Uterus (tissue), 4 donors: Measurements from ENCODE around the gene CDKAL1. TPM values are rescaled to one million over a fixed set of nuclear protein-coding genes. Genes with fewer than 3 reads are reported as not detected.
A peak's percentile ranks its signal among the peaks of the same experiment; 100 is the strongest.

Source experiments
- DNase-seq, 2 donors: peaks; one replicate each; pipeline ENCODE4 v3.0.0-alpha.2; 2019 to 2020
- H3K27ac ChIP-seq, 2 donors: fragments of 200-600 bp; sonication (generic); 1 replicate in 1 of 2; 2 replicates in 1 of 2; pipeline ENCODE4 v1.5.1; 2016 to 2018
- H3K27me3 ChIP-seq, 2 donors: fragments of 200-600 bp; sonication (generic); one replicate each; pipeline ENCODE4 v1.5.1; 2018 to 2019; ENCODE audit warnings: control low read depth in 1 of 2
- H3K36me3 ChIP-seq, 2 donors: fragments of 200-600 bp; sonication (generic); one replicate each; pipeline ENCODE4 v1.5.1; 2019; ENCODE audit warnings: control low read depth in 1 of 2
- H3K4me1 ChIP-seq, 2 donors: fragments of 200-600 bp; sonication (generic); one replicate each; pipeline ENCODE4 v1.5.1; 2018 to 2019; ENCODE audit warnings: control low read depth in 1 of 2
- H3K4me3 ChIP-seq, 2 donors: fragments of 200-600 bp; sonication (generic); 1 replicate in 1 of 2; 2 replicates in 1 of 2; pipeline ENCODE4 v1.5.1; 2018 to 2019; ENCODE audit warnings: mild to moderate bottlenecking in 1 of 2
- H3K9me3 ChIP-seq, 2 donors: fragments of 200-600 bp; sonication (generic); one replicate each; pipeline ENCODE4 v1.5.1; 2019; ENCODE audit warnings: control low read depth in 1 of 2
- POLR2A ChIP-seq, 2 donors: fragments of 450-650 bp; IDR thresholded peaks; one replicate each; pipeline ENCODE4 v1.6.1; 2016; ENCODE audit warnings: antibody characterized with exemption in 2 of 2, mild to moderate bottlenecking in 1 of 2, moderate library complexity in 1 of 2
- intact Hi-C: fragments of 100-400 bp; cut with DNase I; formaldehyde crosslinking; loops from one replicate; pipeline ENCODE4 v1.15.1; 2023; ENCODE audit warnings: low total_unique reads
- total RNA-seq, 4 donors: library from RNA; depleted of rRNA in 3 of 4; stranded (reverse); fragments of >200 nt in 3 of 4; gene quantifications; one replicate each; pipeline versions ENCODE4 v1.1.0 to v1.2.4, GENCODE V29; 2014 to 2023
- TF ChIP-seq, protein P1 (sequence below), 4 experiments: fragments of 200-600 bp in 2 of 4; fragments of 450-650 bp in 2 of 4; sonication (generic) in 2 of 4; IDR thresholded peaks; one replicate each; pipeline ENCODE4 v1.5.1; 2016 to 2019; ENCODE audit warnings: antibody characterized with exemption in 4 of 4, mild to moderate bottlenecking in 2 of 4, moderate library complexity in 1 of 4
- donor health status: DM: yes; HTN: yes; CAD: no.

CDKAL1 gene
- total RNA-seq, 4 donors from 2014 or later, result 5.0 to 51.7 (median 18.9) TPM

DNA sequence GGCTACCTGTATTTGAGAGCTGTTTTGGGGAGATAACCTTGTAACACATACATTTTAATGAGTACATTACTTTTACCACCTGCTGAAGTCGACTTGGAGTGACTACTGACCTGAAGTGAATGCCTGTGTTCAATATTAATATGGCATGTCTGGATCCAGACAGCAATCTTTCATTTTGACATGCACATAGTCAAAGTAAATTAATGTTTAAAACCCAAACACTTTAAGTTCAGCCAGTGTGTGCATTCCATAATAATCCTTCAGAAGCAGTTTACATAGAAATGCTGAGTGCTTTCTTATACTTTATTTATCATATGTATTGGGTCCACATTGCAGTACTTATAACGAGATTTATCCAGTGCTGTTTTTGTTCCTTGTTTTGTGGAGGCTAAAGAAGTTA is 38.0 kb downstream of the CDKAL1 start:
- TF ChIP-seq, protein P1, sequence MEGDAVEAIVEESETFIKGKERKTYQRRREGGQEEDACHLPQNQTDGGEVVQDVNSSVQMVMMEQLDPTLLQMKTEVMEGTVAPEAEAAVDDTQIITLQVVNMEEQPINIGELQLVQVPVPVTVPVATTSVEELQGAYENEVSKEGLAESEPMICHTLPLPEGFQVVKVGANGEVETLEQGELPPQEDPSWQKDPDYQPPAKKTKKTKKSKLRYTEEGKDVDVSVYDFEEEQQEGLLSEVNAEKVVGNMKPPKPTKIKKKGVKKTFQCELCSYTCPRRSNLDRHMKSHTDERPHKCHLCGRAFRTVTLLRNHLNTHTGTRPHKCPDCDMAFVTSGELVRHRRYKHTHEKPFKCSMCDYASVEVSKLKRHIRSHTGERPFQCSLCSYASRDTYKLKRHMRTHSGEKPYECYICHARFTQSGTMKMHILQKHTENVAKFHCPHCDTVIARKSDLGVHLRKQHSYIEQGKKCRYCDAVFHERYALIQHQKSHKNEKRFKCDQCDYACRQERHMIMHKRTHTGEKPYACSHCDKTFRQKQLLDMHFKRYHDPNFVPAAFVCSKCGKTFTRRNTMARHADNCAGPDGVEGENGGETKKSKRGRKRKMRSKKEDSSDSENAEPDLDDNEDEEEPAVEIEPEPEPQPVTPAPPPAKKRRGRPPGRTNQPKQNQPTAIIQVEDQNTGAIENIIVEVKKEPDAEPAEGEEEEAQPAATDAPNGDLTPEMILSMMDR (IDR thresholded peaks at IDR 0.05), result no peak
- TF ChIP-seq POLR2A (IDR thresholded peaks at IDR 0.05), result no peak
- no peak overlapping the region for H3K4me3 ChIP-seq
- H3K27me3 ChIP-seq, result no peaks in the 10 kb centered on the region
- no peaks in the 10 kb centered on the region for H3K36me3 ChIP-seq
- intact Hi-C loops, result no loop called here
- H3K9me3 ChIP-seq, result no peaks in the 10 kb centered on the region
- DNase-seq, result no peak
- H3K27ac ChIP-seq, result peak overlapping the region in 1 of 2 donors; percentile 47
- H3K4me1 ChIP-seq, result no peaks in the 10 kb centered on the region

DNA sequence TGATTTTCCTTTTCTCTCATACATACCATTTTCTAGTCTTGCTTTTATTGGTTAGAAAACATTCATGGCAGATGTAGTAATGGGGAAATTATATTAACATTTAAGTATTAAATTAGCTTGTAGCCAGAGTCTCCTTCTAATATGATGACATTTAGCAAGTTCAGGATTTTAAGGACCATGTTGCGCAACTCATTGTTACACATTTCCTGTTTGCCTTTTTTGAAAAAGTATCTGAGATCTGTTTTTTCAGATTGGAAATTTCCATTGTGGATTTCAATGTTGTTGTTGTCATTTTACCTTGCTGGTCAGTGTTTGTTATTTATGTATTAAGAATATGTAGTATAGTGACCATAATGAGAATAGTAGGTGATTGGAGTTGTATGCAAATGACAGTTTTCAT is 38.7 kb downstream of the CDKAL1 start:
- peak in 1 of 2 donors; percentile 11 for TF ChIP-seq POLR2A (IDR thresholded peaks at IDR 0.05)
- TF ChIP-seq, protein P1 (IDR thresholded peaks at IDR 0.05), result no peak
- H3K4me3 ChIP-seq, result no peak overlapping the region
- H3K27me3 ChIP-seq, result no peaks in the 10 kb centered on the region
- intact Hi-C loops, result no loop called here
- DNase-seq, result peak in 1 of 2 donors; percentile 50
- no peaks in the 10 kb centered on the region for H3K4me1 ChIP-seq
- H3K36me3 ChIP-seq, result no peaks in the 10 kb centered on the region
- peak overlapping the region in 1 of 2 donors; percentile 47 for H3K27ac ChIP-seq
- H3K9me3 ChIP-seq, result no peaks in the 10 kb centered on the region

DNA sequence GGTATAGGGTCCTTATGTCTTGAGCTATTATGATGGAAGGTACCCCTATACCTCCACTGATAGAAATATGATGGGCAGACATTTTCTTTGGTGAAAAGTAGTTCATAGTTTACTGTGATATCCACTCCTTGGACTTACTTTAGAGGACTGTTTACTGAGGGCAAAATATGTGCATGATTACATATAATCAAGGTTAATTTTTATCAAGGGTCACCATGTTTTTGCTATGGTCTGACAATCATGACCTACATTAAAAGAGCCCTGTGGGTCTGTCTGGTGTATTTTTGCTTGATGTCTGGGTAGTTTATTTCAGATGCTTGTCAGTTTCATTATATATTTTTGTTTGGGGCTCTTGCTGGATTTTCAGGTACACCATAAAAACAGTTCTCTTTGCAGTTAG is 40.1 kb downstream of the CDKAL1 start:
- H3K9me3 ChIP-seq, result no peaks in the 10 kb centered on the region
- no peaks in the 10 kb centered on the region for H3K27me3 ChIP-seq
- H3K4me1 ChIP-seq, result no peaks in the 10 kb centered on the region
- no peak for DNase-seq
- H3K27ac ChIP-seq, result peak overlapping the region in 1 of 2 donors; percentile 47
- H3K36me3 ChIP-seq, result no peaks in the 10 kb centered on the region
- intact Hi-C loops, result no loop called here
- TF ChIP-seq, protein P1 (IDR thresholded peaks at IDR 0.05), result no peak
- no peak for TF ChIP-seq POLR2A (IDR thresholded peaks at IDR 0.05)
- H3K4me3 ChIP-seq, result no peak overlapping the region

DNA sequence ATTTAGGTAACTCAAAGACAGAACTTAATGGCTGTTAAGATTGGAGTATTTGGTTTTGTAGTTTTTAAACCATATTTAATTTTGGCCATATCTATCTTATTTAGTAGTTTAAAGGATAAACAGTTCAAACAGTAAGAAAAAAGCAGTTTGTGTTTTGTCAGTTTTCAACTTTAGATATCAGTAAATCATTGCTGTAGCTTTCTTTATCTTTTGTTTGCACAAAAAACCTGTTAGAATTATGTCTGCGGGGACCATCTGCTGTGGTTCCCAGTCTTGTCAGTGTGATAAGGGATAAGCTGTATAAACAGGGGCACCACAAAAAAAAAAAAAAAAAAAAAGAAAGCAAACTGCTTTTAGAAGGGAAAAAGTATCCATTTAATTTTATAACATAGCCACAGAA is 40.9 kb downstream of the CDKAL1 start:
- no peaks in the 10 kb centered on the region for H3K4me1 ChIP-seq
- DNase-seq, result no peak
- H3K27ac ChIP-seq, result no peak overlapping the region
- H3K27me3 ChIP-seq, result no peaks in the 10 kb centered on the region
- TF ChIP-seq, protein P1 (IDR thresholded peaks at IDR 0.05), result no peak
- intact Hi-C loops, result no loop called here
- no peaks in the 10 kb centered on the region for H3K9me3 ChIP-seq
- no peak overlapping the region for H3K4me3 ChIP-seq
- no peaks in the 10 kb centered on the region for H3K36me3 ChIP-seq

DNA sequence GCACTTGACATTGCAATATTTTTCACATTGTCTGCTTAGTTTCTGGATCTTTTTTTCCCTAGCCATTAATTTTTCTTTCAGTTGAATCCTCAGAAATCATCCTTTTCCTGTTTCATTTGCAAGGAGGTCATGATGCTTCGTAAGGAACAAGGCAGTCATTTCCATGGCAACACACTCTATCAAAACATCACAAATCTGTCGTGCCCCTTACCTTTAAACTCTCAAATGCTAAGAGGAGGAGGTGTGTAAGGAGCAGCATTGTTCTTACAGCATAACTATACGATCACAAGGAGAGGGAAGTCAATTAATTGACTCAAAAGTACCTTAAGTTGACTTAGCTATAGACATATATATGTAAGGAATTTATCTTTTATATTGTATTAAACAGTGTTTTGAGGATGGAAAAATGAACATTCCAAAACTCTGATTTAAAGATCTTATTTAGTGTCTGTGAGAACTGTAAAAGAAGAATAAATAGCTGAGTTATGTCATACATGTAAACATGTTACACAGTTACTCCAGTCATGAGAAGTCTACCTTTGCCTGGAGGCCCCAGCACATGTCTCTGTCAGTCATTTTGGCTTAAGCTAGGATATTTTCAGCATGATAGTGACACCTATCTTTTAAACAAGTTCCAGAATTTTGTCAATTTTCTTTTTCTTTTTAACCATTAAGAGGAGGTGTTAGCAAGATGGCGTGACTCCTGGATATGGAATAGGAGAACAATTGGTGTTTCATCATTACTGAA is 41.6 kb downstream of the CDKAL1 start:
- no peaks in the 10 kb centered on the region for H3K36me3 ChIP-seq

More for the DNA sequence above, 41.6 kb downstream of the CDKAL1 start:
- Histone ChIP-seq H3K27me3 (no peaks in the 10 kb centered on the region), H3K9me3 (no peaks in the 10 kb centered on the region), H3K4me3 (no peak overlapping the region), H3K4me1 (no peaks in the 10 kb centered on the region), H3K27ac (peak overlapping the region in 1 of 2 donors; percentile 26)
- intact Hi-C loops, result no loop called here
- no peak for DNase-seq
- TF ChIP-seq, protein P1 (IDR thresholded peaks at IDR 0.05), result no peak
- no peak for TF ChIP-seq POLR2A (IDR thresholded peaks at IDR 0.05)
